ENCODE results near the gene EPS15. TPM values are rescaled to one million over a fixed set of nuclear protein-coding genes. Genes with fewer than 3 reads are reported as not detected.

Gene EPS15
- total and polyA plus RNA-seq, 9 of the 15 experiments (the other 6 are each of a cell fraction or from before 2014, with no cell fraction given): 23.1 to 69.0 (median 41.7) TPM

GRCh38 chr1:51331206-51332100 lies 187.6 kb downstream of the EPS15 start (continued):
- peak; percentile 80 for TF ChIP-seq POLR2AphosphoS5 (IDR thresholded peaks at IDR 0.05; ENCODE audit: control insufficient read depth, insufficient read depth, low read depth, low read length)
- peak; percentile 84 for TF ChIP-seq ZNF436 (CRISPR knock-in tag; IDR thresholded peaks at IDR 0.05)
- peak; percentile 66; the same call in 1 of the 2 replicates for TF ChIP-seq ZEB2 (IDR thresholded peaks at IDR 0.05)
- TF ChIP-seq GATAD2A (IDR thresholded peaks at IDR 0.05): peak; percentile 92; the same call in 1 of the 2 replicates
- TF ChIP-seq TOE1 (IDR thresholded peaks at IDR 0.05; ENCODE audit: borderline replicate concordance): peak; percentile 85
- TF ChIP-seq TOE1 (CRISPR knock-in tag; IDR thresholded peaks at IDR 0.05; ENCODE audit: borderline replicate concordance, low read depth): no peak
- peak; percentile 33; the same call in 1 of the 2 replicates for TF ChIP-seq ELF2 (CRISPR knock-in tag; IDR thresholded peaks at IDR 0.05)
- TF ChIP-seq ZNF41 (CRISPR knock-in tag; conservative IDR thresholded peaks at IDR 0.05): 0 out of 2 replicates have a peak, but pooled peaks have one; percentile 5
- peak; percentile 96 for TF ChIP-seq JUNB (CRISPR knock-in tag; conservative IDR thresholded peaks at IDR 0.05)
- TF ChIP-seq CBFA2T3 (IDR thresholded peaks at IDR 0.05): peak; percentile 90
- TF ChIP-seq TAF1 (IDR thresholded peaks at IDR 0.05; ENCODE audit: control insufficient read depth, extremely low read depth, insufficient read depth, low read length, severe bottlenecking): peak; percentile 73
- TF ChIP-seq, protein P1, sequence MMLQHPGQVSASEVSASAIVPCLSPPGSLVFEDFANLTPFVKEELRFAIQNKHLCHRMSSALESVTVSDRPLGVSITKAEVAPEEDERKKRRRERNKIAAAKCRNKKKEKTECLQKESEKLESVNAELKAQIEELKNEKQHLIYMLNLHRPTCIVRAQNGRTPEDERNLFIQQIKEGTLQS (IDR thresholded peaks at IDR 0.05): peak; percentile 99
- TF ChIP-seq, protein P1 (CRISPR knock-in tag; conservative IDR thresholded peaks at IDR 0.05): peak; percentile 98
- TF ChIP-seq ARID1B (IDR thresholded peaks at IDR 0.05): peak; percentile 93
- no peak for TF ChIP-seq ZNF431 (CRISPR knock-in tag; IDR thresholded peaks at IDR 0.05)
- no peak for TF ChIP-seq DNMT1 (IDR thresholded peaks at IDR 0.05)
- TF ChIP-seq SIRT6 (IDR thresholded peaks at IDR 0.05; ENCODE audit: low read depth, low read length): no peak
- TF ChIP-seq ZNF695 (CRISPR knock-in tag; IDR thresholded peaks at IDR 0.05): no peak
- peak; percentile 88 for TF ChIP-seq TCF3 (CRISPR knock-in tag; IDR thresholded peaks at IDR 0.05)
- TF ChIP-seq GABPA (tag; conservative IDR thresholded peaks at IDR 0.05; ENCODE audit: low read depth): peak; percentile 33; the same call in 1 of the 2 replicates
- TF ChIP-seq E2F8 (IDR thresholded peaks at IDR 0.05; ENCODE audit: low read depth, partially characterized antibody): peak; percentile 44
- peak; percentile 96 for TF ChIP-seq HMBOX1 (IDR thresholded peaks at IDR 0.05)
- peak; percentile 95 for TF ChIP-seq CTBP1 (IDR thresholded peaks at IDR 0.05; ENCODE audit: borderline replicate concordance)

Data from K562 (cell line).